GM12878 (cell line): ENCODE results near the gene RPS6KA4. TPM values are rescaled to one million over a fixed set of nuclear protein-coding genes. Genes with fewer than 3 reads are reported as not detected.
A peak's percentile ranks its signal among the peaks of the same experiment; 100 is the strongest.

ENCODE experiments used
- ATAC-seq: fragments of 200-7000 bp; cut with Tn5 transposase; 3 replicates; pipeline ENCODE4 v1.9.1; 2020; ENCODE audit warnings: mild to moderate bottlenecking, moderate library complexity
- BruUV-seq: library from RNA; stranded (reverse); fragments of 400-500 nt; replicated peaks from 2 replicates; lab custom pipeline; 2021; lab: Mats Ljungman, UMichigan
- CTCF ChIA-PET: fragments of 300-600 bp; sonication (Branson Sonifier 250); formaldehyde crosslinking; extraction: SDS; loops from one replicate; lab custom pipeline; 2021; ENCODE audit warnings: inconsistent platforms; lab: Yijun Ruan, JAX
- POLR2A ChIA-PET: fragments of 350-600 bp; formaldehyde crosslinking; extraction: SDS; loops from one replicate; lab custom pipeline; 2021; ENCODE audit warnings: inconsistent platforms; lab: Charles Lee
- RAD21 ChIA-PET: fragments of 300-600 bp; sonication (Branson Sonifier 250); formaldehyde crosslinking; loops from one replicate; lab custom pipeline; 2023; ENCODE audit warnings: antibody characterized with exemption; ENCODE audit not compliant: unreplicated experiment; lab: Charles Lee
- SMC1A ChIA-PET: fragments of 300-600 bp; sonication (Branson Sonifier 250); formaldehyde crosslinking; loops from one replicate; lab custom pipeline; 2023; ENCODE audit not compliant: unreplicated experiment, uncharacterized antibody; lab: Charles Lee
- DNase-seq: peaks from one replicate; pipeline ENCODE4 v3.0.0-alpha.2; 2011; ENCODE audit warnings: low read depth, low spot score
- FAIRE-seq: peaks from 3 replicates; lab custom pipeline; 2011; peaks lifted over from hg19 to GRCh38; lab: Jason Lieb, UNC
- H2AFZ ChIP-seq: 2 replicates; pipeline ENCODE4 v1.6.0; 2011; ENCODE audit warnings: low read depth, low read length, control low read depth; ENCODE audit not compliant: control insufficient read depth
- H3K27ac ChIP-seq: 2 replicates; pipeline ENCODE4 v1.5.1; 2011; ENCODE audit warnings: control low read depth; ENCODE audit not compliant: control insufficient read depth, insufficient read depth
- H3K27me3 ChIP-seq, 2 experiments: replicated peaks in 1 of 2; 2 replicates each; pipeline versions ENCODE4 v1.6.0 to v1.6.1; 2011; ENCODE audit warnings: low read length in 1 of 2; ENCODE audit not compliant: control insufficient read depth in 2 of 2, insufficient read depth in 2 of 2
- H3K36me3 ChIP-seq, 2 experiments: 2 replicates each; pipeline ENCODE4 v1.5.1; 2011; ENCODE audit warnings: low read length in 1 of 2; ENCODE audit not compliant: control insufficient read depth in 2 of 2, insufficient read depth in 2 of 2
- H3K4me1 ChIP-seq: 2 replicates; pipeline ENCODE4 v1.6.1; 2011; ENCODE audit warnings: mild to moderate bottlenecking, low read length, moderate library complexity, mixed read lengths; ENCODE audit not compliant: control insufficient read depth, insufficient read depth
- H3K4me2 ChIP-seq: 2 replicates; pipeline ENCODE4 v1.6.0; 2011; ENCODE audit warnings: control low read depth; ENCODE audit not compliant: control insufficient read depth, insufficient read depth
- H3K4me3 ChIP-seq: fragments of 200-600 bp; sonication (generic); 2 replicates; pipeline ENCODE4 v1.5.1; 2016
- H3K79me2 ChIP-seq: 2 replicates; pipeline ENCODE4 v1.6.0; 2011; ENCODE audit warnings: low read length; ENCODE audit not compliant: control insufficient read depth, insufficient read depth
- H3K9ac ChIP-seq: 2 replicates; pipeline ENCODE4 v1.8.0; 2011; ENCODE audit warnings: low read length, control low read depth, mixed read lengths; ENCODE audit not compliant: control insufficient read depth, insufficient read depth
- H3K9me3 ChIP-seq: replicated peaks from 3 replicates; pipeline ENCODE4 v1.5.1; 2011; ENCODE audit warnings: mild to moderate bottlenecking, low read length; ENCODE audit not compliant: control insufficient read depth, insufficient read depth
- H4K20me1 ChIP-seq: 2 replicates; pipeline ENCODE4 v1.6.0; 2011; ENCODE audit not compliant: control insufficient read depth, insufficient read depth
- CTCF ChIP-seq, 3 experiments: IDR thresholded peaks in 2 of 3; conservative IDR thresholded peaks in 1 of 3; 2 replicates each; pipeline ENCODE4 v1.5.1; 2011; ENCODE audit warnings: low read depth in 3 of 3, low read length in 3 of 3, mild to moderate bottlenecking in 3 of 3, control low read depth in 2 of 3, moderate library complexity in 2 of 3, inconsistent platforms in 1 of 3, mixed read lengths in 1 of 3; ENCODE audit not compliant: control insufficient read depth in 2 of 3, insufficient read depth in 1 of 3; ENCODE audit errors: extremely low read depth in 1 of 3
- E2F8 ChIP-seq: fragments of 450-650 bp; IDR thresholded peaks from 2 replicates; pipeline ENCODE4 v1.6.1; 2018; ENCODE audit warnings: mild to moderate bottlenecking, low read depth, moderate library complexity; ENCODE audit not compliant: partially characterized antibody
- NR2F1 ChIP-seq: fragments of 450-650 bp; conservative IDR thresholded peaks from 2 replicates; pipeline ENCODE4 v1.6.1; 2017; ENCODE audit warnings: mild to moderate bottlenecking
- SIN3A ChIP-seq: IDR thresholded peaks from 2 replicates; pipeline ENCODE4 v1.6.1; 2012; ENCODE audit warnings: low read depth, low read length, improper control_type of control experiment
- SMC3 ChIP-seq: IDR thresholded peaks from 2 replicates; pipeline ENCODE4 v1.6.1; 2011; ENCODE audit warnings: low read length, improper control_type of control experiment, borderline replicate concordance
- SP1 ChIP-seq: IDR thresholded peaks from one replicate; pipeline ENCODE4 v1.6.1; 2011; ENCODE audit warnings: low read depth, low read length
- SREBF1 ChIP-seq: IDR thresholded peaks from 2 replicates; pipeline ENCODE4 v1.6.1; 2012; ENCODE audit warnings: mild to moderate bottlenecking, low read length
- WGBS: methylation state at CpG from one replicate; pipeline ENCODE4 v1.1.6; 2016; ENCODE audit warnings: low lambda C conversion rate; ENCODE audit not compliant: insufficient replicate concordance, insufficient coverage; ENCODE audit errors: missing lambda C conversion rate; 5-methylcytosine and 5-hydroxymethylcytosine counted together
- in situ Hi-C: fragments of 300-500 bp; cut with MboI; formaldehyde crosslinking; loops from 9 replicates; pipeline ENCODE4 v1.14.3; 2018; ENCODE audit warnings: mixed read lengths
- intact Hi-C: fragments of 100-400 bp; cut with micrococcal nuclease; formaldehyde crosslinking; loops from one replicate; pipeline ENCODE4 v1.14.2; 2022; ENCODE audit not compliant: unreplicated experiment
- polyA plus RNA-seq, 11 experiments: library from polyadenylated mRNA; depleted of rRNA in 4 of 11; unstranded in 6 of 11; stranded (reverse) in 5 of 11; fragments of >200 nt; fragmentation: Nextera tagmentation in 4 of 11; fragmentation: Illumina TruSeq in 1 of 11; extraction: Ambion mirVana in 4 of 11; extraction: Trizol in 1 of 11; gene quantifications; 1 replicate in 1 of 11; 2 replicates in 10 of 11; pipeline versions ENCODE4 v1.2.1 to v1.2.3, GENCODE V29; 2011 to 2016; ENCODE audit warnings: inconsistent platforms in 2 of 11, missing spikeins in 2 of 11, low read depth in 1 of 11
- total RNA-seq, 4 experiments: library from RNA; depleted of rRNA in 3 of 4; stranded (reverse); fragments of >200 nt in 3 of 4; fragmentation: Illumina TruSeq in 1 of 4; extraction: Trizol in 1 of 4; gene quantifications; 2 replicates each; pipeline versions ENCODE4 v1.2.1 to v1.2.3, GENCODE V29; 2013 to 2021
- TF ChIP-seq, protein P1 (sequence below): fragments of 450-650 bp; formaldehyde crosslinking; IDR thresholded peaks from 2 replicates; pipeline ENCODE4 v1.4.0; 2022; ENCODE audit warnings: mild to moderate bottlenecking, moderate library complexity
- TF ChIP-seq, protein P2 (sequence below): IDR thresholded peaks from 2 replicates; pipeline ENCODE4 v1.6.1; 2012; ENCODE audit warnings: low read length, inconsistent platforms

RPS6KA4 gene
- total and polyA plus RNA-seq, 10 of the 15 experiments (the other 5 are each of a cell fraction or from before 2014, with no cell fraction given) = 0.34 to 32.6 (median 11.3) TPM

DNA sequence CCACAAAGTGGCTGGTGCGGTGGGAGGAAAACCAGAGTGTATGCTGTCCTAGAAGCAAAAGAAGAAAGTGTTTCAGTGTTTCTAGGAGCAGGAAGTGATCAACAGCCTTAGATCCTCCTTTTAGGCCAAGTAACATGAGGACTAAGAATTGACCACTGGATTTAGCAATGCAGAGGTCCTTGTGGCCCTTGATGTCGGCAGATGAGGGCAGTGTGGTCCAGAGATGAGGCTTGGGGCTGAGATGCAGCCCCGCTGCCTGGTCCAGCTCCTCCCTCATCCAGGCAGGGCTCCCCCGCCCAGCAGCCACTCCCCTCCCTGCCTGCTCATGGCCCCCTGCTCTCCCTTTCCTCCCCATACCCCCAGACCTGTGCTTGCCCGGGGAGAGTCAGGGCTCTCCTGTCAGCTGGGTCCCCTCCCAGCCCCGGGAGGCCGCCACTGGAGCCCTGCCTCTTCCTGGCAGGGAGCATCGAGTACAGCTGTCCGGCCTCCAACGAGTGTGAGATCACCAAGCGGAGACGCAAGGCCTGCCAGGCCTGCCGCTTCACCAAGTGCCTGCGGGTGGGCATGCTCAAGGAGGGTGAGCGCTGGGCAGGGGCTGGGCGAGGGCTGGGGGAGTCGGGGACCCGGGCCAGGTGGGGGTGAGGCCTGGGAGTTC lies 45.3 kb upstream of the RPS6KA4 start (continued):
- no peak for TF ChIP-seq E2F8
- TF ChIP-seq, all 136 proteins: peak for 0

GRCh38 chr11:64314146-64314804 lies 44.7 kb upstream of the RPS6KA4 start:
- ChIA-PET SMC1A (no interaction called here), POLR2A (no interaction called here), CTCF (no interaction called here), RAD21 (no interaction called here)
- Histone ChIP-seq H3K9me3 (no peaks in the 10 kb centered on the region), H3K9ac (no peak overlapping the region), H3K4me1 (peaks cover 9% of the 10 kb centered on the region), H3K36me3 (peaks cover 0 to 8% of the 10 kb centered on the region in 2 experiments; a peak in 3 of 4 replicates), H2AFZ (no peak overlapping the region), H3K27ac (no peak overlapping the region), H3K79me2 (peaks cover 25% of the 10 kb centered on the region), H3K4me3 (no peak overlapping the region), H3K4me2 (no peak overlapping the region), H3K27me3 (no peaks in the 10 kb centered on the region), H4K20me1 (no peaks in the 10 kb centered on the region)
- in situ Hi-C loops = no loop called here
- no TSS peak for BruUV-seq
- no peak for ATAC-seq
- TF ChIP-seq SMC3 (no peak), SP1 (no peak), SREBF1 (no peak), CTCF (IDR thresholded peaks at IDR 0.05 in 2 of 3, conservative IDR thresholded peaks at IDR 0.05 in 1 of 3; ENCODE audit: control insufficient read depth in 2 of 3, extremely low read depth in 1 of 3, insufficient read depth in 1 of 3, low read depth in 3 of 3, low read length in 3 of 3) (peak in 1 of 3 experiments; percentile 18; a peak in 1 of 6 replicates), SIN3A (no peak), NR2F1 (0 out of 2 replicates have a peak, but pooled peaks have one; percentile 13)
- TF ChIP-seq, protein P1, sequence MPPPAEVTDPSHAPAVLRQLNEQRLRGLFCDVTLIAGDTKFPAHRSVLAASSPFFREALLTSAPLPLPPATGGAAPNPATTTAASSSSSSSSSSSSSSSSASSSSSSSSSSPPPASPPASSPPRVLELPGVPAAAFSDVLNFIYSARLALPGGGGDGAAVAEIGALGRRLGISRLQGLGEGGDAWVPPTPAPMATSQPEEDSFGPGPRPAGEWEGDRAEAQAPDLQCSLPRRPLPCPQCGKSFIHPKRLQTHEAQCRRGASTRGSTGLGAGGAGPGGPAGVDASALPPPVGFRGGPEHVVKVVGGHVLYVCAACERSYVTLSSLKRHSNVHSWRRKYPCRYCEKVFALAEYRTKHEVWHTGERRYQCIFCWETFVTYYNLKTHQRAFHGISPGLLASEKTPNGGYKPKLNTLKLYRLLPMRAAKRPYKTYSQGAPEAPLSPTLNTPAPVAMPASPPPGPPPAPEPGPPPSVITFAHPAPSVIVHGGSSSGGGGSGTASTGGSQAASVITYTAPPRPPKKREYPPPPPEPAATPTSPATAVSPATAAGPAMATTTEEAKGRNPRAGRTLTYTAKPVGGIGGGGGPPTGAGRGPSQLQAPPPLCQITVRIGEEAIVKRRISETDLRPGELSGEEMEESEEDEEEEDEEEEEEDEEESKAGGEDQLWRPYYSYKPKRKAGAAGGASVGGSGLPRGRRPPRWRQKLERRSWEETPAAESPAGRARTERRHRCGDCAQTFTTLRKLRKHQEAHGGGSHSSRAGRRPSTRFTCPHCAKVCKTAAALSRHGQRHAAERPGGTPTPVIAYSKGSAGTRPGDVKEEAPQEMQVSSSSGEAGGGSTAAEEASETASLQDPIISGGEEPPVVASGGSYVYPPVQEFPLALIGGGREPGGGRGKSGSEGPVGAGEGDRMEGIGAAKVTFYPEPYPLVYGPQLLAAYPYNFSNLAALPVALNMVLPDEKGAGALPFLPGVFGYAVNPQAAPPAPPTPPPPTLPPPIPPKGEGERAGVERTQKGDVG (CRISPR knock-in tag) = no peak
- TF ChIP-seq, protein P2, sequence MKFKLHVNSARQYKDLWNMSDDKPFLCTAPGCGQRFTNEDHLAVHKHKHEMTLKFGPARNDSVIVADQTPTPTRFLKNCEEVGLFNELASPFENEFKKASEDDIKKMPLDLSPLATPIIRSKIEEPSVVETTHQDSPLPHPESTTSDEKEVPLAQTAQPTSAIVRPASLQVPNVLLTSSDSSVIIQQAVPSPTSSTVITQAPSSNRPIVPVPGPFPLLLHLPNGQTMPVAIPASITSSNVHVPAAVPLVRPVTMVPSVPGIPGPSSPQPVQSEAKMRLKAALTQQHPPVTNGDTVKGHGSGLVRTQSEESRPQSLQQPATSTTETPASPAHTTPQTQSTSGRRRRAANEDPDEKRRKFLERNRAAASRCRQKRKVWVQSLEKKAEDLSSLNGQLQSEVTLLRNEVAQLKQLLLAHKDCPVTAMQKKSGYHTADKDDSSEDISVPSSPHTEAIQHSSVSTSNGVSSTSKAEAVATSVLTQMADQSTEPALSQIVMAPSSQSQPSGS = no peak
- WGBS = 77% methylated on average over 19 of the region's 19 CpGs
- intact Hi-C loops = no loop called here
- no peak for FAIRE-seq
- DNase-seq = no peak
